Motor neuron (in vitro differentiated cells): ENCODE measurements around the gene GLRA1. TPM values are rescaled to one million over a fixed set of nuclear protein-coding genes. Genes with fewer than 3 reads are reported as not detected.
A peak's percentile ranks its signal among the peaks of the same experiment; 100 is the strongest.
"Not testable (repeated sequence)": the region's sequence is repeated elsewhere in the genome, so short reads cannot be mapped to it uniquely, and the experiment has no call there.

Experiments
- ATAC-seq, 8 experiments: fragments of 200-7000 bp; cut with Tn5 transposase; replicated peaks in 6 of 8; 2 replicates each; pipeline ENCODE4 v1.8.0; 2021; ENCODE audit warnings: mild to moderate bottlenecking in 8 of 8, moderate library complexity in 8 of 8
- H3K27ac ChIP-seq, 2 donors: fragments of 250-450 bp; sonication (Bioruptor Pico); 2 replicates each; pipeline ENCODE4 v1.9.0; 2021; ENCODE audit warnings: antibody characterized with exemption in 2 of 2, mild to moderate bottlenecking in 2 of 2, moderate library complexity in 1 of 2
- H3K4me1 ChIP-seq, 2 donors: fragments of 250-450 bp; sonication (Bioruptor Pico); replicated peaks in 1 of 2; 2 replicates each; pipeline ENCODE4 v1.6.1; 2021; ENCODE audit warnings: antibody characterized with exemption in 2 of 2, mild to moderate bottlenecking in 2 of 2, moderate library complexity in 1 of 2
- H3K4me3 ChIP-seq, 5 donors: fragments of 250-450 bp; sonication (Bioruptor Pico); 2 replicates each; pipeline ENCODE4 v1.9.0; 2021; ENCODE audit warnings: antibody characterized with exemption in 5 of 5, mild to moderate bottlenecking in 5 of 5, moderate library complexity in 4 of 5
- WGBS, 10 experiments: fragments of 450-650 bp; shearing (Covaris generic); methylation state at CpG; one replicate each; pipeline ENCODE4 v1.0.0; 2022; 5-methylcytosine and 5-hydroxymethylcytosine counted together
- in situ Hi-C, 9 experiments: fragments of 400-800 bp; cut with MboI; loops; one replicate each; pipeline ENCODE4 v1.15.0; 2021; ENCODE audit warnings: low sequenced_read_pairs in 9 of 9, low pct_unique_long_range_greater_than_20kb in 2 of 9; ENCODE audit not compliant: unreplicated experiment in 9 of 9
- total RNA-seq, 8 experiments: library from RNA; unstranded; fragments of 300-600 nt; gene quantifications; 2 replicates each; pipeline versions ENCODE4 v1.2.3 to v1.2.4, GENCODE V29; 2022

The GLRA1 gene
- total RNA-seq, 8 experiments from 2014 or later: 0.40 to 9.8 (median 4.9) TPM; not detected in 1

DNA sequence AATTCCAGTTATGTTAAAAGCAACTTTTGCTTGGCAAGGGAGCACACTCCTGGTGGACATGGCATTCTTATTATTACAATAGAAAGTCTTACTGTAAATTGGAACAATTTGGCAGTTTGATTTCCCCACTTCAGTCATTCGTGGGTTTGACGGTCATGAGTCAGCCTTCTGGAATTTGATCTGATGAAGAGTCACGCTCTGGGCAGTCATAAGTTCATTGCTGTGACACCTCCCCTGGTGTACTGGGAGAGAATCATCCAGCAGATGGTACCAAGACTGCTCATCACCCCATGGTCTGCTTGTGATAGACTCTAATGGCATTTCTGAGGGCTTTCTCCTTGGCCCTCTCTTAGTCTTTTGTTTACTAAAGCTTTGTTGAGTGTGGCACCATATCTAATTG, 53.8 kb downstream of the GLRA1 start:
- H3K4me1 ChIP-seq: no peaks in the 10 kb centered on the region
- H3K4me3 ChIP-seq: no peak overlapping the region
- in situ Hi-C loops: no loop called here
- ATAC-seq: peak in 3 of 8 experiments; percentile 58 to 99 (median 99)
- no peak overlapping the region for H3K27ac ChIP-seq
- 20 to 100% (median 83%) methylated on average over 1 to 2 of the region's 3 CpGs; no CpG with 5 or more reads in 5 of the 10 experiments for WGBS, 10 experiments

DNA sequence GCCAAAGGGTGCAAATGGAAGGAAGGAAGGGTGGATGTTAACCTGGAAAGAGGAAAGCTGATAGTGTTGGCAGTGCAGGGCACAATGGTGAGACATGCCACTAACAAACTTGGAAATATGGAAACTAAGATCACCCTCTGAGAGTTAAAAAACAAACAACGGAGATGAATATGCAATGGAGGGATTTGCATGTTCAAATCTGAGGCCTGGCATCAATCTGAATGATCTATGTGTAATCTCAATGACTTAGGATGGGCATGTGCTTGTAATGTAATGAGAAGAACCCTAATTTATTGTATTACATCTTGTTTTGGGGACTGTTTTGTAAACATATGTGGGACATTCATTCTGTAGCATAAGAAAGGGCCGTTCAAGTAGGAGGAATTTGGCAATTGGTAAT, 54.4 kb downstream of the GLRA1 start:
- no peak overlapping the region for H3K27ac ChIP-seq
- no peaks in the 10 kb centered on the region for H3K4me1 ChIP-seq
- peak in 3 of 8 experiments; percentile 43 to 63 (median 52) for ATAC-seq
- 0 to 100% (median 69%) methylated on average over 1 to 2 of the region's 2 CpGs; no CpG with 5 or more reads in 2 of the 10 experiments for WGBS, 10 experiments
- no peak overlapping the region for H3K4me3 ChIP-seq
- in situ Hi-C loops: no loop called here

DNA sequence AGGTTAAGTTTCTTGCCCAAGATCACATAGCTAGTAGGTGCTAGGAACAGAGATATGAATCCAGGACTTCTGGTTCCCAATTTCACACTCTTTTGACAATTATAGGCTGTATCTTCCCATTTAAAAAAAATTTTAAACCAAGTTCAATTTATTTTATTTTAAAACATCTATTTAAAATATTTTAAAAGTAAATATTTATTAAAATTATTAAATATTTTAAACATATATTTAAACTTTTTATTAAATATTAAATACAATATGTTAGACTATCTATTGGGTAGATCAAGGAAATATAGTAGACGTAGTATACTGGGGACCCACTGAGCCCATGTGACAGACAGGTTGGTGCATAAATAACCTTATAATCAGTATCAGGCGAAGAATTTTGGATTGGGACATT, 54.8 kb downstream of the GLRA1 start:
- no peak for ATAC-seq
- Histone ChIP-seq H3K4me3 (no peak overlapping the region), H3K4me1 (no peaks in the 10 kb centered on the region), H3K27ac (no peak overlapping the region)
- 43 to 100% (median 92%) methylated on average over 1 to 2 of the region's 2 CpGs; no CpG with 5 or more reads in 1 of the 10 experiments for WGBS, 10 experiments
- in situ Hi-C loops: no loop called here

DNA sequence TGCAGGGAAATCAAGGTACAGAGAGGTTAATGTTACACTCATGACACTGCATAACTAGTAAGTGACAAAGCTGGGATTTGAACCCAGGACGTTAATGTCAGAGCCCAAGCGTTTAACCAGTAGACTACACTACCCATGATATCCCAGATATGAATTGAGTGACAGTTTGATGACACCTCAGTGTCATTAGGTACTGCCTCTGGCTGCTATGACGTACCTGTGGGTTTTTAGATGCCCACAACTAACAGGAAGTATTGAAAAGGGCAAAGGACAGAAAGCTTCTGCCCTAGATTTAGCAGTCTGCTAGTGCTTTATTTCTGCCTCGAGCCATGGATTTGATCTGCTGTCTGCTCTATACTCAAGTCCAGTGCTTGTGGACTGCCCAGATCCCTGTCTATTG, 56.2 kb downstream of the GLRA1 start:
- 0 to 100% (median 85%) methylated on average over 1 to 3 of the region's 4 CpGs; no CpG with 5 or more reads in 2 of the 10 experiments for WGBS, 10 experiments
- H3K4me1 ChIP-seq: peaks cover 0 to 4% of the 10 kb centered on the region in 2 donors
- in situ Hi-C loops: no loop called here
- no peak overlapping the region for H3K4me3 ChIP-seq
- ATAC-seq: no peak
- H3K27ac ChIP-seq: no peak overlapping the region

DNA sequence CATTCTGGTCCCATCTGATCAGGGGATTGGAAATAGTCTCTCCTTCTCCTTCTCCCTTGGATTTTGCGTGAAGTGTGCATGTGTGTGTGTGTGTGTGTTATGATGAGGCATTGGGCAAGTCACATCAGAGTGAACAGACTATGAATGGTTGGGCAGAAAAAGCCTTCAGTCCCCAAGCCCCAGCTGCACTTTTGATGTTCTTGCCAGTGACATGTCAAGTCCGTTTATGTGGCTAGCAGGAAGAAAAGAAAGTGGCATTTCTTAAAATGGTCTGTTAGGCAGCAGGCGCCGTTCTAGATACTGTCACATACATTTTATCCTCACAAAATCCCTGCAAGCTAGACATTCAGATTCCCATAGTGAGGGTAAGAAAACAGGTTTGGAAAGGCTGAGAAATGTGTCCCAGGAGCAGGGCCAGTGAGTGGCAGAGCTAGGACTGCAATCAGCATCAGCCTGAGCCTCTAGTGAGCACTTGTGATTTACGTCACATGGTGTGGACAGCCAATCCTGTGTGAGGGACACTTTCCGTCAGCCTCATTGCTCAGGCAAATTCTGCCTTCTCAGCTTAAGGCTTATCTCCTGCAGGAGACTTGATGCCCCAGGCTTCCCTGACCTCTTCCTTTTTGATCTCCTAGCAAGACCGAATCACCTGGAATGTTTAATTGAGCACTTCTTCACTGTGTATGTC, 60.4 kb downstream of the GLRA1 start:
- Histone ChIP-seq H3K4me3 (no peak overlapping the region), H3K27ac (no peak overlapping the region), H3K4me1 (peaks cover 0 to 4% of the 10 kb centered on the region in 2 donors)
- ATAC-seq: no peak
- in situ Hi-C loops: no loop called here
- WGBS, 10 experiments: 17 to 100% (median 88%) methylated on average over 1 to 7 of the region's 7 CpGs; no CpG with 5 or more reads in 1 of the 10 experiments

DNA sequence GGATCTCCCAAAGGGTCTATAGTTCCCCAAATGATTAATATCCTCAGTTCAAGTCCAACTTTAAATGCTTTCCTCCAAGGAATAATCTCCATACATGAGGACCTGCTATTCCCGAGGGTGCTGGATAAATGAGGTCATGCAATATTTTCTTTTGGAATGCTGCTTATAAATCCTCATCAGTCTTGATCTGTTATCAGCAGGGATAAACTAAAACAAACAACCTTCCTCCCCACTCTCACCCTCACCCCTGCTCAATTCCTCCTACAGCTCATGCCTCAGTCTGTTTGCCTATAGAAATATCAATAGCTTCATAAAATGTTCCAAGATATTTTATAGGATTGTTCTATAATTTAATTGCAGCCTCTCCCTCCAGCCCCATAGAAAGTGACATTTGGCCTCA, 61.1 kb downstream of the GLRA1 start:
- H3K27ac ChIP-seq: no peak overlapping the region
- ATAC-seq: no peak
- no peak overlapping the region for H3K4me3 ChIP-seq
- in situ Hi-C loops: no loop called here
- 0 to 100% (median 47%) methylated on average over 1 of the region's 1 CpG; no CpG with 5 or more reads in 4 of the 10 experiments for WGBS, 10 experiments
- H3K4me1 ChIP-seq: peaks cover 0 to 4% of the 10 kb centered on the region in 2 donors

DNA sequence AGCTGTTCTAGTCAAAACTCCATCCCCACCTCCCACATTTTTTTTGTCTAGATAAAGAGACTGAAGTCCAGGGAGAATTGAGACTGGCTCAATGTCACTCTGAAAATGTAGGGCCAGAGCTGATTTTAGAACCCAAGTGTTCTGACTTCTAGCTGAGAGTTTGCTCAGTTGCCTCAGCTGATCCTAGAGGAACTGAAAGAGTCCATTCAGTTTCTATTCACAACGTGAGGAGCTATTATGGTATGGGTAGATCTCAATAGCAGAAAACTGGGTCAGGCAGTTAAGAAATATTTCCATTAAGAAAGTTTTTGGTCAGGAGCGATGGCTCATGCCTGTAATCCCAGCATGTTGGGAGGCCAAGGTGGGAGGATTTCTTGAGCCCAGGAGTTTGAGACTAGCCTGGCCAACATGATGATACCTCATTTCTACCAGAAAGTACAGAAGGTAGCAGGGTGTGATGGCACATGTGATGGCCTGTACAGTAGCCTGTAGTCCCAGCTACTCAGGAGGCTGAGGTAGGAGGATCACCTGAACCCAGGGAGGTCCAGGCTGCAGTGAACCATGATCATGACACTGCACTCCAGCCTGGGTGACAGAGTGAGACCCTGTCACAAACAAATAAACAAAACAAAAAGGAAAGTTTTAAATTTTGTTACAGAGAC, 61.7 kb downstream of the GLRA1 start:
- no peak overlapping the region for H3K4me3 ChIP-seq
- WGBS, 10 experiments: 6 to 100% (median 67%) methylated on average over 1 to 2 of the region's 2 CpGs; no CpG with 5 or more reads in 3 of the 10 experiments
- in situ Hi-C loops: no loop called here
- H3K4me1 ChIP-seq: peaks cover 0 to 4% of the 10 kb centered on the region in 2 donors
- no peak overlapping the region for H3K27ac ChIP-seq
- ATAC-seq: no peak

DNA sequence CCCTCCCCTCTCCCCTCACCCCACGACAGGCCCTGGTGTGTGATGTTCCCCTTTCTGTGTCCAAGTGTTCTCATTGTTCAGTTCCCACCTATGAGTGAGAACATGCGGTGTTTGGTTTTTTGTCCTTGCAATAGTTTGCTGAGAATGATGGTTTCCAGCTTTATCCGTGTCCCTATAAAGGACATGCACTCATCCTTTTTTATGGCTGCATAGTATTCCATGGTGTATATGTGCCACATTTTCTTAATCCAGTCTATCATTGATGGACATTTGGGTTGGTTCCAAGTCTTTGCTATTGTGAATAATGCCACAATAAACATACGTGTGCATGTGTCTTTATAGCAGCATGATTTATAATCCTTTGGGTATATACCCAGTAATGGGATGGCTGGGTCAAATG, 63.8 kb downstream of the GLRA1 start:
- ATAC-seq, H3K4me3 ChIP-seq, in situ Hi-C loops, H3K4me1 ChIP-seq, H3K27ac ChIP-seq: not testable (repeated sequence)
- no CpG with 5 or more reads among the region's 4 CpGs for WGBS, 10 experiments

DNA sequence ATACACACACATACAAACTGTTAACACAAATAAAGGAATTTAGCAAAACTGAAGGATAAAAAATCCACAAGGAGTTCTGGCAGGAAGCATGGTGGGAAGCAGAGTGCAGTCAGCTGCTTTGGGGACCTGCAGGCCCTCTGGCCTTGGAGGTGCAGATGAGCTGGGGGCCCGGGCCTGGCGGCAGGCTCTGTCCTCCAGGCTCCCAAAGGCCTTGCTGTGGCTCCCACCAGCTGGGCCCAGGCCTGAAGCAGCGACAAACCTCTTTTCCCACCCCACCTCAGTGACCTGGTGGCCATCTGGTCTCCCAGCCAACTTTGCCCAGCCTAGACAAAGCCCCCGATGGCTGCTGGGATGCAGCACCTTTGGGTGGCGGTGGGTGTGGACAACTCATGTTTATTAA, 67.8 kb downstream of the GLRA1 start:
- H3K4me3 ChIP-seq: no peak overlapping the region
- in situ Hi-C loops: no loop called here
- no peak for ATAC-seq
- H3K4me1 ChIP-seq: no peaks in the 10 kb centered on the region
- no peak overlapping the region for H3K27ac ChIP-seq
- WGBS, 10 experiments: 52 to 100% (median 89%) methylated on average over 2 to 4 of the region's 5 CpGs; no CpG with 5 or more reads in 5 of the 10 experiments

DNA sequence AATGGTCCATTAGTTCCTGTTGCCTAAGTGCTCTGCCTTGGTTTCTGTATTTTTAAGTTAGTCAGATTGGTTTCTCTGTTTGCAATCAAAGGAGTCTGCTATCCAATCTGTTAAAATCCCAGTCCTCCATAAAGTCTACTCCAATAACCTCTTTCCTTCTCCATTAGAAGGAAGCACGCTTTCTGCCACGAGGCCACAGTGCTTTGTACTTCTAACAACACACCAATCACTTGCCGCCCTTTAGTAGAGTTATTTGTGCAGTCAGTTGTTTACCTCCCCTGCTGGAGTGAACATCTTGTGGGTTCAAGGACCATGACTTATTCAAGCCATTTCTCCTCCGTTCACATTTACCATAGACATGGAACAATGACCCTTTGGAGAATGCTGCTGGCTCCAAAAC, 69.0 kb downstream of the GLRA1 start:
- H3K4me3 ChIP-seq: no peak overlapping the region
- no peaks in the 10 kb centered on the region for H3K4me1 ChIP-seq
- no peak overlapping the region for H3K27ac ChIP-seq
- no peak for ATAC-seq
- 0 to 100% (median 94%) methylated on average over 1 to 4 of the region's 4 CpGs for WGBS, 10 experiments
- in situ Hi-C loops: no loop called here

DNA sequence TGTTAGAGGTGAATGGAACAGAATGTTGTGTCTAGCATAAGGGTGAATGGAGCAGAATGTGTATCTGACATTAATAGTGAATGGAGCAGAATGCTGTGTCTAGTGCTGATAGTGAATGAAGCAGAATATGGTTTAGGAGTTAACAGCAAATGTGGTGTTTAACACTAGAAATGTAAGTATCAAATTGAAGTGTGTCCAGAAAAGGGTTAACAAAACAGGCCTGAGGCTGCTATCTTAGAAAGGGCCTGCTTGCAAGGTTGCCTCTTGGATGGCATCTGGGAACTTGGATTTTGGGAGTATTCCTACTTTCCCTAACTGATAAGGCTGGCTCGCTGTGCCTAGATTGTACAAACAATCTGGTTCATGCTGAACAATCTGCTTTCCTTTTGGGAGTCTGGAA, 76.8 kb downstream of the GLRA1 start:
- 20 to 100% (median 80%) methylated on average over 1 of the region's 1 CpG; no CpG with 5 or more reads in 5 of the 10 experiments for WGBS, 10 experiments
- ATAC-seq: no peak

DNA sequence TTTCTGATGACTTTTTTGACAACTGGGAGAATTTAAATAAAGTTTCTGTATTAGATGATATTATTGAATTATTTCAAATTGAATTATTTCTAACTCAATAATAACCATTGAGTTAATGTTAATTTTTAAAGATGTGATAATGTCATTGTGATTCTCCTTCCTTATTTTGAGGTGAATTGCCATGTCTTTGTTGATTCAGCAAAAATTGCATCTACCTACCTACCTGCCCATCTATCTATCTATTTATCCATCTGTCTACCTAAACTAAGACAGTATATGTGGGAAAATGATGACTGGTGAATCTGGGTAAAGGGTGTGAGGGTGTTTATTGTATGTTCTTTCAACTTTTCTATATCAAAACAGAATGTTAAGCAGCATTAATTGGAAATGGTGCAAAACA, 77.9 kb downstream of the GLRA1 start:
- no peak overlapping the region for H3K4me3 ChIP-seq
- in situ Hi-C loops: loop anchor here in 6 of 9 experiments (25.0 kb wide), 2 partner anchors 291 to 666 kb away; no protein-coding TSS in a partner anchor
- no peak overlapping the region for H3K27ac ChIP-seq
- ATAC-seq: no peak
- no peaks in the 10 kb centered on the region for H3K4me1 ChIP-seq

More for the DNA sequence above, 76.8 kb downstream of the GLRA1 start:
- Histone ChIP-seq H3K27ac (no peak overlapping the region), H3K4me3 (no peak overlapping the region), H3K4me1 (no peaks in the 10 kb centered on the region)
- in situ Hi-C loops: loop anchor here in 6 of 9 experiments (25.0 kb wide), 2 partner anchors 289 to 664 kb away; no protein-coding TSS in a partner anchor

DNA sequence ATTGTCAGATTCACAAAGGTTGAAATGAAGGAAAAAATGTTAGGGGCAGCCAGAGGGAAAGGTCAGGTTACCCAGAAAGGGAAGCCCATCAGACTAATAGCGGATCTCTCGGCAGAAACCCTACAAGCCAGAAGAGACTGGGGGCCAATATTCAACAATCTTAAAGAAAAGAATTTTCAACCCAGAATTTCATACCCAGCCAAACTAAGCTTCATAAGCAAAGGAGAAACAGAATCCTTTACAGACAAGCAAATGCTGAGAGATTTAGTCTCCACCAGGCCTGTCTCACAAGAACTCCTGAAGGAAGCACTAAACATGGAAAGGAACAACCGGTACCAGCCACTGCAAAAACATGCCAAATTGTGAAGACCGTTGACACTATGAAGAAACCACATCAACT, 91.8 kb downstream of the GLRA1 start:
- not testable (repeated sequence) for H3K27ac ChIP-seq, ATAC-seq, H3K4me1 ChIP-seq, H3K4me3 ChIP-seq
- in situ Hi-C loops: loop anchor here in 6 of 9 experiments (25.0 kb wide), 2 partner anchors 304 to 679 kb away; no protein-coding TSS in a partner anchor
- WGBS, 10 experiments: 95 to 100% (median 100%) methylated on average over 1 to 4 of the region's 4 CpGs; no CpG with 5 or more reads in 2 of the 10 experiments
